HepG2 (cell line): ENCODE results near the gene OFD1. TPM values are rescaled to one million over a fixed set of nuclear protein-coding genes. Genes with fewer than 3 reads are reported as not detected.

Experiments
- ATAC-seq: fragments of 200-7000 bp; cut with Tn5 transposase; 3 replicates; pipeline ENCODE4 v1.9.1; 2020; ENCODE audit warnings: mild to moderate bottlenecking, moderate library complexity
- BruUV-seq: library from RNA; stranded (reverse); fragments of 400-500 nt; replicated peaks from 2 replicates; lab custom pipeline; 2021; lab: Mats Ljungman, UMichigan
- CTCF ChIA-PET: fragments of 300-600 bp; formaldehyde crosslinking; extraction: SDS; loops from one replicate; lab custom pipeline; 2021; ENCODE audit warnings: low total read pairs, inconsistent platforms, low intra/inter-chr PET ratio; lab: Yijun Ruan, JAX
- POLR2A ChIA-PET: fragments of 350-600 bp; sonication (Branson Sonifier 250); formaldehyde crosslinking; loops from one replicate; lab custom pipeline; 2020; ENCODE audit warnings: antibody characterized with exemption, inconsistent platforms; lab: Yijun Ruan, JAX
- DNase-seq: peaks from one replicate; pipeline ENCODE4 v3.0.0-alpha.2; 2015; ENCODE audit warnings: low spot score
- FAIRE-seq: peaks from 3 replicates; lab custom pipeline; 2011; peaks lifted over from hg19 to GRCh38; lab: Jason Lieb, UNC
- H2AFZ ChIP-seq: one replicate; pipeline ENCODE4 v1.6.1; 2011; ENCODE audit warnings: low read length, inconsistent platforms
- H3K27ac ChIP-seq: fragments of 300-600 bp; 3 replicates; pipeline ENCODE4 v1.8.0; 2011; ENCODE audit warnings: mixed run types, mild to moderate bottlenecking, mixed read lengths, low read length, inconsistent platforms; ENCODE audit not compliant: insufficient read depth; ENCODE audit errors: extremely low read length
- H3K27me3 ChIP-seq, 2 experiments: fragments of 200-600 bp in 1 of 2; 2 replicates in 1 of 2; 3 replicates in 1 of 2; pipeline versions ENCODE4 v1.6.0 to v1.8.0; 2011; ENCODE audit warnings: low read length in 2 of 2, mild to moderate bottlenecking in 2 of 2, moderate library complexity in 2 of 2, inconsistent platforms in 1 of 2; ENCODE audit not compliant: insufficient read depth in 2 of 2, control insufficient read depth in 1 of 2
- H3K36me3 ChIP-seq, 2 experiments: fragments of 200-600 bp in 1 of 2; replicated peaks in 1 of 2; 2 replicates in 1 of 2; 3 replicates in 1 of 2; pipeline versions ENCODE4 v1.5.1 to v1.8.0; 2011; ENCODE audit warnings: low read length in 2 of 2, inconsistent platforms in 1 of 2; ENCODE audit not compliant: insufficient read depth in 2 of 2, control insufficient read depth in 1 of 2
- H3K4me1 ChIP-seq: 2 replicates; pipeline ENCODE4 v1.5.1; 2012; ENCODE audit warnings: low read length, inconsistent platforms; ENCODE audit not compliant: insufficient read depth
- H3K4me2 ChIP-seq: 2 replicates; pipeline ENCODE4 v1.6.0; 2011; ENCODE audit warnings: low read depth, low read length, inconsistent platforms
- H3K4me3 ChIP-seq, 3 experiments: fragments of 200-600 bp in 1 of 3; sonication (generic), shearing (Covaris generic) in 1 of 3; replicated peaks in 1 of 3; 2 replicates each; pipeline ENCODE4 v1.5.1; 2011 to 2016; ENCODE audit warnings: low read length in 3 of 3, inconsistent platforms in 2 of 3, low read depth in 2 of 3, mild to moderate bottlenecking in 2 of 3, control low read depth in 1 of 3, mixed read lengths in 1 of 3; ENCODE audit not compliant: insufficient read depth in 1 of 3
- H3K79me2 ChIP-seq: one replicate; pipeline ENCODE4 v1.6.1; 2011; ENCODE audit warnings: low read length, inconsistent platforms; ENCODE audit not compliant: insufficient read depth
- H3K9ac ChIP-seq: 2 replicates; pipeline ENCODE4 v1.6.0; 2011; ENCODE audit warnings: mild to moderate bottlenecking, low read depth, low read length, inconsistent platforms; ENCODE audit not compliant: insufficient read depth
- H3K9me3 ChIP-seq: 2 replicates; pipeline ENCODE4 v1.5.1; 2012; ENCODE audit warnings: mild to moderate bottlenecking, low read length
- H4K20me1 ChIP-seq: 2 replicates; pipeline ENCODE4 v1.6.0; 2011; ENCODE audit warnings: inconsistent platforms, mild to moderate bottlenecking, low read length, moderate library complexity; ENCODE audit not compliant: insufficient read depth
- ATRX ChIP-seq: sonication (generic); formaldehyde crosslinking; IDR thresholded peaks from 2 replicates; pipeline ENCODE4 v1.4.0; 2020; ENCODE audit warnings: missing genetic modification reagents, borderline replicate concordance
- MAF1 ChIP-seq: sonication (generic); formaldehyde crosslinking; IDR thresholded peaks from 2 replicates; pipeline ENCODE4 v1.5.0; 2020; ENCODE audit warnings: missing genetic modification reagents, borderline replicate concordance
- MED8 ChIP-seq: sonication (generic); formaldehyde crosslinking; IDR thresholded peaks from 2 replicates; pipeline ENCODE4 v1.8.1; 2023; ENCODE audit warnings: mild to moderate bottlenecking, missing genetic modification reagents; ENCODE audit not compliant: insufficient replicate concordance
- PLRG1 ChIP-seq: fragments of 450-650 bp; conservative IDR thresholded peaks from 2 replicates; pipeline ENCODE4 v1.6.1; 2016
- SNAI1 ChIP-seq: sonication (generic); formaldehyde crosslinking; IDR thresholded peaks from 2 replicates; pipeline ENCODE4 v1.5.0; 2020; ENCODE audit warnings: mild to moderate bottlenecking, missing genetic modification reagents, borderline replicate concordance
- U2AF2 ChIP-seq: fragments of 200-400 bp; formaldehyde crosslinking; IDR thresholded peaks from 2 replicates; pipeline ENCODE4 v1.6.1; 2017; ENCODE audit warnings: low read depth, mild to moderate bottlenecking, low read length
- ZBTB38 ChIP-seq: sonication (generic); formaldehyde crosslinking; IDR thresholded peaks from 2 replicates; pipeline ENCODE4 v1.5.1; 2020; ENCODE audit warnings: mild to moderate bottlenecking, missing genetic modification reagents
- ZBTB7A ChIP-seq: sonication (generic); formaldehyde crosslinking; IDR thresholded peaks from 2 replicates; pipeline ENCODE4 v1.8.0; 2022; ENCODE audit warnings: mild to moderate bottlenecking, missing genetic modification reagents
- ZFP62 ChIP-seq: sonication (generic); formaldehyde crosslinking; IDR thresholded peaks from 2 replicates; pipeline ENCODE4 v1.4.0; 2020; ENCODE audit warnings: missing genetic modification reagents
- ZNF235 ChIP-seq: sonication (generic); formaldehyde crosslinking; IDR thresholded peaks from 2 replicates; pipeline ENCODE4 v1.8.1; 2023; ENCODE audit warnings: mild to moderate bottlenecking, missing genetic modification reagents, borderline replicate concordance
- WGBS: methylation state at CpG from one replicate; pipeline ENCODE4 v1.1.6; 2017; ENCODE audit warnings: low lambda C conversion rate; 5-methylcytosine and 5-hydroxymethylcytosine counted together
- in situ Hi-C: cut with HindIII; loops from 2 replicates; pipeline ENCODE4 v1.10.0; 2017; ENCODE audit warnings: low pct_unique_long_range_greater_than_20kb; ENCODE audit not compliant: extremely low pct_ligation_motif_present
- intact Hi-C: fragments of 100-400 bp; cut with micrococcal nuclease; formaldehyde crosslinking; loops from one replicate; pipeline ENCODE4 v1.10.0; 2022; ENCODE audit not compliant: unreplicated experiment
- polyA plus RNA-seq, 8 experiments: library from polyadenylated mRNA; depleted of rRNA in 3 of 8; stranded (reverse) in 7 of 8; unstranded in 1 of 8; fragments of >200 nt; fragmentation: Illumina TruSeq in 4 of 8; extraction: Trizol in 4 of 8; gene quantifications; 2 replicates each; pipeline versions ENCODE4 v1.2.1 to v1.2.3, GENCODE V29; 2011 to 2016; ENCODE audit warnings: low read depth in 4 of 8, missing spikeins in 1 of 8, mixed read lengths in 1 of 8; ENCODE audit not compliant: insufficient read depth in 1 of 8
- total RNA-seq, 5 experiments: library from RNA; depleted of rRNA; stranded (reverse); fragments of >200 nt; fragmentation: Illumina TruSeq; extraction: Trizol; gene quantifications; 2 replicates each; pipeline ENCODE4 v1.2.3, GENCODE V29; 2016; ENCODE audit warnings: low read depth in 1 of 5
- TF ChIP-seq, protein P1 (sequence below): sonication (generic); formaldehyde crosslinking; IDR thresholded peaks from 2 replicates; pipeline ENCODE4 v1.4.0; 2020; ENCODE audit warnings: missing genetic modification reagents

Gene OFD1
- total and polyA plus RNA-seq, 2 of the 13 experiments (the other 11 are each of a cell fraction or from before 2014, with no cell fraction given), result 14.9 to 16.4 TPM

GRCh38 chrX:13774696-13775095, 40.1 kb downstream of the OFD1 start:
- CTCF ChIA-PET, result no interaction called here
- H3K9ac ChIP-seq, result no peak overlapping the region
- FAIRE-seq, result no peak
- H3K4me2 ChIP-seq, result no peak overlapping the region
- POLR2A ChIA-PET, result no interaction called here
- H3K27ac ChIP-seq, result no peak overlapping the region
- no peak overlapping the region for H3K4me3 ChIP-seq
- no peaks in the 10 kb centered on the region for H3K27me3 ChIP-seq
- H3K4me1 ChIP-seq, result no peaks in the 10 kb centered on the region; the same call in 1 of the 2 replicates
- TF ChIP-seq ATRX (no peak), ZBTB7A (CRISPR knock-in tag) (no peak), ZFP62 (CRISPR knock-in tag) (no peak), MED8 (CRISPR knock-in tag) (no peak), ZNF235 (CRISPR knock-in tag) (no peak), PLRG1 (no peak), SNAI1 (no peak), ZBTB38 (no peak), MAF1 (CRISPR knock-in tag) (no peak), U2AF2 (no peak)
- TF ChIP-seq, protein P1, sequence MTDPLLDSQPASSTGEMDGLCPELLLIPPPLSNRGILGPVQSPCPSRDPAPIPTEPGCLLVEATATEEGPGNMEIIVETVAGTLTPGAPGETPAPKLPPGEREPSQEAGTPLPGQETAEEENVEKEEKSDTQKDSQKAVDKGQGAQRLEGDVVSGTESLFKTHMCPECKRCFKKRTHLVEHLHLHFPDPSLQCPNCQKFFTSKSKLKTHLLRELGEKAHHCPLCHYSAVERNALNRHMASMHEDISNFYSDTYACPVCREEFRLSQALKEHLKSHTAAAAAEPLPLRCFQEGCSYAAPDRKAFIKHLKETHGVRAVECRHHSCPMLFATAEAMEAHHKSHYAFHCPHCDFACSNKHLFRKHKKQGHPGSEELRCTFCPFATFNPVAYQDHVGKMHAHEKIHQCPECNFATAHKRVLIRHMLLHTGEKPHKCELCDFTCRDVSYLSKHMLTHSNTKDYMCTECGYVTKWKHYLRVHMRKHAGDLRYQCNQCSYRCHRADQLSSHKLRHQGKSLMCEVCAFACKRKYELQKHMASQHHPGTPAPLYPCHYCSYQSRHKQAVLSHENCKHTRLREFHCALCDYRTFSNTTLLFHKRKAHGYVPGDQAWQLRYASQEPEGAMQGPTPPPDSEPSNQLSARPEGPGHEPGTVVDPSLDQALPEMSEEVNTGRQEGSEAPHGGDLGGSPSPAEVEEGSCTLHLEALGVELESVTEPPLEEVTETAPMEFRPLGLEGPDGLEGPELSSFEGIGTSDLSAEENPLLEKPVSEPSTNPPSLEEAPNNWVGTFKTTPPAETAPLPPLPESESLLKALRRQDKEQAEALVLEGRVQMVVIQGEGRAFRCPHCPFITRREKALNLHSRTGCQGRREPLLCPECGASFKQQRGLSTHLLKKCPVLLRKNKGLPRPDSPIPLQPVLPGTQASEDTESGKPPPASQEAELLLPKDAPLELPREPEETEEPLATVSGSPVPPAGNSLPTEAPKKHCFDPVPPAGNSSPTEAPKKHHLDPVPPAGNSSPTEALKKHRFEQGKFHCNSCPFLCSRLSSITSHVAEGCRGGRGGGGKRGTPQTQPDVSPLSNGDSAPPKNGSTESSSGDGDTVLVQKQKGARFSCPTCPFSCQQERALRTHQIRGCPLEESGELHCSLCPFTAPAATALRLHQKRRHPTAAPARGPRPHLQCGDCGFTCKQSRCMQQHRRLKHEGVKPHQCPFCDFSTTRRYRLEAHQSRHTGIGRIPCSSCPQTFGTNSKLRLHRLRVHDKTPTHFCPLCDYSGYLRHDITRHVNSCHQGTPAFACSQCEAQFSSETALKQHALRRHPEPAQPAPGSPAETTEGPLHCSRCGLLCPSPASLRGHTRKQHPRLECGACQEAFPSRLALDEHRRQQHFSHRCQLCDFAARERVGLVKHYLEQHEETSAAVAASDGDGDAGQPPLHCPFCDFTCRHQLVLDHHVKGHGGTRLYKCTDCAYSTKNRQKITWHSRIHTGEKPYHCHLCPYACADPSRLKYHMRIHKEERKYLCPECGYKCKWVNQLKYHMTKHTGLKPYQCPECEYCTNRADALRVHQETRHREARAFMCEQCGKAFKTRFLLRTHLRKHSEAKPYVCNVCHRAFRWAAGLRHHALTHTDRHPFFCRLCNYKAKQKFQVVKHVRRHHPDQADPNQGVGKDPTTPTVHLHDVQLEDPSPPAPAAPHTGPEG, result no peak
- 0 out of 5 replicates have a peak, but pooled peaks cover 0 to 9% of the 10 kb centered on the region in 2 experiments for H3K36me3 ChIP-seq
- no TSS peak for BruUV-seq
- in situ Hi-C loops (loop anchor here (25.0 kb wide), 1 partner anchor 262 kb away; no protein-coding TSS in a partner anchor), intact Hi-C loops (no loop called here)
- WGBS, result 96% methylated on average over 2 of the region's 2 CpGs
- DNase-seq, result no peak
- H3K79me2 ChIP-seq, result no peaks in the 10 kb centered on the region
- no peak overlapping the region for H2AFZ ChIP-seq
- no peaks in the 10 kb centered on the region for H4K20me1 ChIP-seq
- ATAC-seq, result no peak
- no peaks in the 10 kb centered on the region for H3K9me3 ChIP-seq
